Neuron (in vitro differentiated cells): ENCODE measurements around the gene TF.
"Not testable (repeated sequence)": the region's sequence is repeated elsewhere in the genome, so short reads cannot be mapped to it uniquely, and the experiment has no call there.

Experiments used
- H2AFZ ChIP-seq: one replicate; pipeline ENCODE4 v1.6.1; 2013; ENCODE audit warnings: low read depth, mild to moderate bottlenecking, inconsistent platforms, low read length, moderate library complexity
- H3K27me3 ChIP-seq: one replicate; pipeline ENCODE4 v1.6.1; 2013; ENCODE audit warnings: low read length; ENCODE audit not compliant: insufficient read depth
- H3K36me3 ChIP-seq: one replicate; pipeline ENCODE4 v1.6.1; 2013; ENCODE audit warnings: low read length; ENCODE audit not compliant: insufficient read depth
- H3K4me1 ChIP-seq: one replicate; pipeline ENCODE4 v1.6.1; 2013; ENCODE audit warnings: low read length; ENCODE audit not compliant: insufficient read depth
- H3K4me3 ChIP-seq: 2 replicates; pipeline ENCODE4 v1.5.1; 2013; ENCODE audit warnings: mild to moderate bottlenecking, low read length, moderate library complexity
- H3K9me3 ChIP-seq: one replicate; pipeline ENCODE4 v1.6.1; 2013; ENCODE audit warnings: low read length

Gene TF

GRCh38 chr3:133722935-133723334 is 23.3 kb upstream of the TF start:
- H3K4me1 ChIP-seq, result no peaks in the 10 kb centered on the region
- H3K9me3 ChIP-seq, result no peaks in the 10 kb centered on the region
- no peak overlapping the region for H2AFZ ChIP-seq
- H3K27me3 ChIP-seq, result peaks cover 5% of the 10 kb centered on the region
- H3K4me3 ChIP-seq, result no peak overlapping the region
- no peaks in the 10 kb centered on the region for H3K36me3 ChIP-seq

GRCh38 chr3:133730993-133731392 is 15.2 kb upstream of the TF start:
- H3K27me3 ChIP-seq, result no peaks in the 10 kb centered on the region
- no peak overlapping the region for H2AFZ ChIP-seq
- no peaks in the 10 kb centered on the region for H3K4me1 ChIP-seq
- H3K36me3 ChIP-seq, result no peaks in the 10 kb centered on the region
- H3K4me3 ChIP-seq, result no peak overlapping the region
- H3K9me3 ChIP-seq, result no peaks in the 10 kb centered on the region

- H3K9me3 ChIP-seq, H3K27me3 ChIP-seq, H3K4me1 ChIP-seq, H3K36me3 ChIP-seq, H2AFZ ChIP-seq, H3K4me3 ChIP-seq: not testable (repeated sequence)
These were observed 14.0 kb upstream of the TF start for GRCh38 chr3:133732231-133732630.

GRCh38 chr3:133733226-133733625 is 13.0 kb upstream of the TF start:
- Histone ChIP-seq H3K36me3 (no peaks in the 10 kb centered on the region), H2AFZ (no peak overlapping the region), H3K4me1 (no peaks in the 10 kb centered on the region), H3K4me3 (no peak overlapping the region), H3K9me3 (no peaks in the 10 kb centered on the region), H3K27me3 (no peaks in the 10 kb centered on the region)

GRCh38 chr3:133734305-133734704 is 11.9 kb upstream of the TF start:
- Histone ChIP-seq H3K36me3 (no peaks in the 10 kb centered on the region), H3K27me3 (no peaks in the 10 kb centered on the region), H3K4me3 (no peak overlapping the region), H3K4me1 (no peaks in the 10 kb centered on the region), H3K9me3 (no peaks in the 10 kb centered on the region), H2AFZ (no peak overlapping the region)

GRCh38 chr3:133742351-133743091 is 3.7 kb upstream of the TF start:
- Histone ChIP-seq H3K36me3 (no peaks in the 10 kb centered on the region), H3K9me3 (no peaks in the 10 kb centered on the region), H3K4me3 (no peak overlapping the region), H3K27me3 (peaks cover 3% of the 10 kb centered on the region), H3K4me1 (no peaks in the 10 kb centered on the region), H2AFZ (no peak overlapping the region)

GRCh38 chr3:133744241-133744640 is 2.0 kb upstream of the TF start:
- H3K27me3 ChIP-seq, result peaks cover 3% of the 10 kb centered on the region

GRCh38 chr3:133745108-133745507 is 1.1 kb upstream of the TF start:
- Histone ChIP-seq H3K4me3 (no peak overlapping the region), H3K9me3 (no peaks in the 10 kb centered on the region), H3K4me1 (no peaks in the 10 kb centered on the region), H3K27me3 (peaks cover 3% of the 10 kb centered on the region), H2AFZ (no peak overlapping the region), H3K36me3 (no peaks in the 10 kb centered on the region)

More at GRCh38 chr3:133744241-133744640, 2.0 kb upstream of the TF start:
- no peaks in the 10 kb centered on the region for H3K4me1 ChIP-seq
- no peaks in the 10 kb centered on the region for H3K9me3 ChIP-seq
- H3K36me3 ChIP-seq, result no peaks in the 10 kb centered on the region
- H3K4me3 ChIP-seq, result no peak overlapping the region
- no peak overlapping the region for H2AFZ ChIP-seq

- Histone ChIP-seq H3K4me3 (no peak overlapping the region), H3K36me3 (no peaks in the 10 kb centered on the region), H3K4me1 (no peaks in the 10 kb centered on the region), H3K27me3 (peaks cover 3% of the 10 kb centered on the region), H2AFZ (no peak overlapping the region), H3K9me3 (no peaks in the 10 kb centered on the region)
These were observed 496 bp downstream of the TF start for GRCh38 chr3:133746712-133747066.

GRCh38 chr3:133747373-133747772 is 1.2 kb downstream of the TF start:
- Histone ChIP-seq H3K4me1 (no peaks in the 10 kb centered on the region), H3K36me3 (no peaks in the 10 kb centered on the region), H3K4me3 (no peak overlapping the region), H2AFZ (no peak overlapping the region), H3K9me3 (no peaks in the 10 kb centered on the region), H3K27me3 (peaks cover 3% of the 10 kb centered on the region)

GRCh38 chr3:133747907-133748639 is 1.9 kb downstream of the TF start:
- Histone ChIP-seq H3K9me3 (no peaks in the 10 kb centered on the region), H3K4me1 (no peaks in the 10 kb centered on the region), H3K36me3 (no peaks in the 10 kb centered on the region), H3K27me3 (peaks cover 3% of the 10 kb centered on the region), H3K4me3 (no peak overlapping the region), H2AFZ (no peak overlapping the region)

- Histone ChIP-seq H2AFZ (no peak overlapping the region), H3K27me3 (no peaks in the 10 kb centered on the region), H3K4me3 (no peak overlapping the region), H3K36me3 (no peaks in the 10 kb centered on the region), H3K9me3 (no peaks in the 10 kb centered on the region), H3K4me1 (no peaks in the 10 kb centered on the region)
These were observed 3.5 kb downstream of the TF start for GRCh38 chr3:133749427-133750258.

GRCh38 chr3:133750259-133750656 is 4.1 kb downstream of the TF start:
- no peak overlapping the region for H2AFZ ChIP-seq
- no peaks in the 10 kb centered on the region for H3K36me3 ChIP-seq
- H3K9me3 ChIP-seq, result no peaks in the 10 kb centered on the region
- no peaks in the 10 kb centered on the region for H3K27me3 ChIP-seq
- H3K4me1 ChIP-seq, result no peaks in the 10 kb centered on the region
- no peak overlapping the region for H3K4me3 ChIP-seq
